HepG2 (cell line): Measurements from ENCODE around the gene HDGF. TPM values are rescaled to one million over a fixed set of nuclear protein-coding genes. Genes with fewer than 3 reads are reported as not detected.
A peak's percentile ranks its signal among the peaks of the same experiment; 100 is the strongest.

ENCODE experiments used
- ADNP ChIP-seq: sonication (generic); formaldehyde crosslinking; IDR thresholded peaks from 2 replicates; pipeline ENCODE4 v1.4.0; 2020; ENCODE audit warnings: missing genetic modification reagents
- HOXD1 ChIP-seq: sonication (generic); formaldehyde crosslinking; IDR thresholded peaks from 2 replicates; pipeline ENCODE4 v1.5.0; 2020; ENCODE audit warnings: missing genetic modification reagents
- MYNN ChIP-seq: sonication (generic); formaldehyde crosslinking; IDR thresholded peaks from 2 replicates; pipeline ENCODE4 v1.4.0; 2020; ENCODE audit warnings: mild to moderate bottlenecking, low read depth, missing genetic modification reagents
- RBAK ChIP-seq: sonication (generic); formaldehyde crosslinking; IDR thresholded peaks from 2 replicates; pipeline ENCODE4 v1.5.1; 2020; ENCODE audit warnings: mild to moderate bottlenecking, missing genetic modification reagents
- SNAPC5 ChIP-seq: sonication (generic); formaldehyde crosslinking; IDR thresholded peaks from 2 replicates; pipeline ENCODE4 v1.8.1; 2023; ENCODE audit warnings: mild to moderate bottlenecking, missing genetic modification reagents, borderline replicate concordance
- TAF1 ChIP-seq: sonication (generic); formaldehyde crosslinking; IDR thresholded peaks from 2 replicates; pipeline ENCODE4 v1.4.0; 2020; ENCODE audit warnings: missing genetic modification reagents
- TEF ChIP-seq: sonication (generic); formaldehyde crosslinking; IDR thresholded peaks from 2 replicates; pipeline ENCODE4 v1.5.0; 2020; ENCODE audit warnings: missing genetic modification reagents
- TFAP4 ChIP-seq: sonication (generic); IDR thresholded peaks from 2 replicates; pipeline ENCODE4 v1.6.1; 2016; ENCODE audit warnings: low read depth, borderline replicate concordance
- ZBTB33 ChIP-seq: sonication (generic); formaldehyde crosslinking; IDR thresholded peaks from 2 replicates; pipeline ENCODE4 v1.4.0; 2020; ENCODE audit warnings: missing genetic modification reagents
- ZBTB46 ChIP-seq: sonication (generic); formaldehyde crosslinking; IDR thresholded peaks from 2 replicates; pipeline ENCODE4 v1.4.0; 2020; ENCODE audit warnings: mild to moderate bottlenecking, missing genetic modification reagents, borderline replicate concordance
- ZBTB8A ChIP-seq: sonication (generic); formaldehyde crosslinking; IDR thresholded peaks from 2 replicates; pipeline ENCODE4 v1.4.0; 2020; ENCODE audit warnings: mild to moderate bottlenecking, low read depth, missing genetic modification reagents, borderline replicate concordance
- ZFYVE20 ChIP-seq: sonication (generic); formaldehyde crosslinking; IDR thresholded peaks from 2 replicates; pipeline ENCODE4 v1.8.0; 2023; ENCODE audit warnings: low read depth, mild to moderate bottlenecking, moderate library complexity, missing genetic modification reagents, borderline replicate concordance
- ZNF180 ChIP-seq: sonication (generic); formaldehyde crosslinking; IDR thresholded peaks from 2 replicates; pipeline ENCODE4 v1.4.0; 2020; ENCODE audit warnings: low read depth, missing genetic modification reagents, borderline replicate concordance
- ZNF574 ChIP-seq: sonication (generic); formaldehyde crosslinking; IDR thresholded peaks from 2 replicates; pipeline ENCODE4 v1.4.0; 2020; ENCODE audit warnings: missing genetic modification reagents
- ZNF776 ChIP-seq: sonication (generic); formaldehyde crosslinking; IDR thresholded peaks from 2 replicates; pipeline ENCODE4 v1.4.0; 2020; ENCODE audit warnings: mild to moderate bottlenecking, missing genetic modification reagents
- ZNF83 ChIP-seq: sonication (generic); formaldehyde crosslinking; IDR thresholded peaks from 2 replicates; pipeline ENCODE4 v1.4.0; 2020; ENCODE audit warnings: missing genetic modification reagents, mild to moderate bottlenecking, borderline replicate concordance
- ZSCAN9 ChIP-seq: IDR thresholded peaks from 2 replicates; pipeline ENCODE4 v1.6.1; 2016; ENCODE audit warnings: borderline replicate concordance
- polyA plus RNA-seq, 8 experiments: library from polyadenylated mRNA; depleted of rRNA in 3 of 8; stranded (reverse) in 7 of 8; unstranded in 1 of 8; fragments of >200 nt; fragmentation: Illumina TruSeq in 4 of 8; extraction: Trizol in 4 of 8; gene quantifications; 2 replicates each; pipeline versions ENCODE4 v1.2.1 to v1.2.3, GENCODE V29; 2011 to 2016; ENCODE audit warnings: low read depth in 4 of 8, missing spikeins in 1 of 8, mixed read lengths in 1 of 8; ENCODE audit not compliant: insufficient read depth in 1 of 8
- total RNA-seq, 5 experiments: library from RNA; depleted of rRNA; stranded (reverse); fragments of >200 nt; fragmentation: Illumina TruSeq; extraction: Trizol; gene quantifications; 2 replicates each; pipeline ENCODE4 v1.2.3, GENCODE V29; 2016; ENCODE audit warnings: low read depth in 1 of 5

The HDGF gene
- total and polyA plus RNA-seq, 2 of the 13 experiments (the other 11 are each of a cell fraction or from before 2014, with no cell fraction given), result 156 to 196 TPM

GRCh38 chr1:156740741-156741480, 10.6 kb downstream of the HDGF start, which contains the start of gene MRPL24 (continued):
- peak; percentile 99 for TF ChIP-seq ZNF574
- TF ChIP-seq SNAPC5 (CRISPR knock-in tag), result no peak
- TF ChIP-seq ZBTB8A (CRISPR knock-in tag), result no peak
- TF ChIP-seq TFAP4, result no peak
- TF ChIP-seq ZSCAN9 (CRISPR knock-in tag), result no peak
- TF ChIP-seq TEF, result no peak; the same call in 1 of the 2 replicates
- TF ChIP-seq TAF1, result peak; percentile 77
- no peak; the same call in 1 of the 2 replicates for TF ChIP-seq ZNF83
- peak; percentile 64 for TF ChIP-seq ZBTB33 (CRISPR knock-in tag)
- no peak for TF ChIP-seq ADNP
- no peak; the same call in 1 of the 2 replicates for TF ChIP-seq ZNF180
- TF ChIP-seq HOXD1 (CRISPR knock-in tag), result peak; percentile 22; the same call in 1 of the 2 replicates
- TF ChIP-seq MYNN (CRISPR knock-in tag), result no peak
- no peak; the same call in 1 of the 2 replicates for TF ChIP-seq ZBTB46 (CRISPR knock-in tag)
- peak; percentile 91; the same call in 1 of the 2 replicates for TF ChIP-seq ZNF776 (CRISPR knock-in tag)
- no peak for TF ChIP-seq ZFYVE20
- no peak for TF ChIP-seq RBAK
